Measurements from ENCODE around the gene ABTB2. TPM values are rescaled to one million over a fixed set of nuclear protein-coding genes. Genes with fewer than 3 reads are reported as not detected.

Gene ABTB2
- total RNA-seq, 1 experiment from 2014 or later = 5.5 TPM

DNA sequence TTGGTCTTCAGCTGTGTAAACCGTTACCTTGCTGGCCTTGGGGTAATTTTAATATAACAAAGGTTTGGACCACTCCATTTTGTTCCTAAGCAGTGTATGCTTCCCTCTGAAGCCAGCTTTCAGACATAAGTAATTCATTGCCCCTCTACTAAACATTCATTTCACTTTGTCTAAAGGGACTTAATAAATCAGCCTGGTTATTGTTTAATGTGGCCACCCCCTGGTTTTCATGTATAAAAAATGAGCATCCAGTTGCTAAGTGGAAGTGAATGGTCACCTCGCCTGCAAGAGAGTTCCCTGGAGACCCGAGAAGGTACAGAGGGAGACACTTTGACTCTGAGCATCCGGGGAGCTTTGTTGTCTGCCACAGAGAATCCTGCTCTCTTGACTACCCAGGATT is 3.9 kb downstream of the ABTB2 start:
- no peak overlapping the region for H2AFZ ChIP-seq (ENCODE audit: low read length)
- no peak overlapping the region for H4K8ac ChIP-seq (replicated peaks; ENCODE audit: insufficient read length, low read depth, low read length)
- peaks cover 22% of the 10 kb centered on the region for H3K23me2 ChIP-seq (ENCODE audit: insufficient read length, low read depth, low read length, poor library complexity, severe bottlenecking)
- no peak for DNase-seq
- no peaks in the 10 kb centered on the region for H3K36me3 Mint-ChIP-seq (ENCODE audit: insufficient read depth in 1 of 3, low read depth in 3 of 3)
- TF ChIP-seq, protein P1, sequence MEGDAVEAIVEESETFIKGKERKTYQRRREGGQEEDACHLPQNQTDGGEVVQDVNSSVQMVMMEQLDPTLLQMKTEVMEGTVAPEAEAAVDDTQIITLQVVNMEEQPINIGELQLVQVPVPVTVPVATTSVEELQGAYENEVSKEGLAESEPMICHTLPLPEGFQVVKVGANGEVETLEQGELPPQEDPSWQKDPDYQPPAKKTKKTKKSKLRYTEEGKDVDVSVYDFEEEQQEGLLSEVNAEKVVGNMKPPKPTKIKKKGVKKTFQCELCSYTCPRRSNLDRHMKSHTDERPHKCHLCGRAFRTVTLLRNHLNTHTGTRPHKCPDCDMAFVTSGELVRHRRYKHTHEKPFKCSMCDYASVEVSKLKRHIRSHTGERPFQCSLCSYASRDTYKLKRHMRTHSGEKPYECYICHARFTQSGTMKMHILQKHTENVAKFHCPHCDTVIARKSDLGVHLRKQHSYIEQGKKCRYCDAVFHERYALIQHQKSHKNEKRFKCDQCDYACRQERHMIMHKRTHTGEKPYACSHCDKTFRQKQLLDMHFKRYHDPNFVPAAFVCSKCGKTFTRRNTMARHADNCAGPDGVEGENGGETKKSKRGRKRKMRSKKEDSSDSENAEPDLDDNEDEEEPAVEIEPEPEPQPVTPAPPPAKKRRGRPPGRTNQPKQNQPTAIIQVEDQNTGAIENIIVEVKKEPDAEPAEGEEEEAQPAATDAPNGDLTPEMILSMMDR (conservative IDR thresholded peaks at IDR 0.05) = no peak
- no peak overlapping the region for H2AK5ac ChIP-seq (ENCODE audit: insufficient read length, low read length)
- H2BK120ac ChIP-seq (ENCODE audit: low read depth, low read length, poor library complexity, severe bottlenecking) = no peak overlapping the region
- no peak overlapping the region for H3K18ac ChIP-seq (ENCODE audit: insufficient read length, low read depth, low read length)
- H3K9me3 ChIP-seq (ENCODE audit: control insufficient read depth, low read depth, low read length) = no peaks in the 10 kb centered on the region
- H2BK12ac ChIP-seq (ENCODE audit: insufficient read length, low read depth, low read length) = no peak overlapping the region
- no peak overlapping the region for H4K5ac ChIP-seq (ENCODE audit: insufficient read length, low read depth, low read length)
- no peak overlapping the region for H3K14ac ChIP-seq (ENCODE audit: insufficient read depth, low read length)
- H3K9me3 Mint-ChIP-seq = no peaks in the 10 kb centered on the region
- H3K56ac ChIP-seq (ENCODE audit: insufficient read length, low read depth, low read length) = no peak overlapping the region
- H3K4ac ChIP-seq (ENCODE audit: low read depth, low read length) = no peak overlapping the region
- H2BK20ac ChIP-seq (ENCODE audit: low read depth, low read length, poor library complexity, severe bottlenecking) = no peak overlapping the region
- H2BK15ac ChIP-seq (ENCODE audit: low read depth, low read length) = no peak overlapping the region
- H3K4me3 Mint-ChIP-seq = no peak overlapping the region
- no peak overlapping the region for H4K91ac ChIP-seq (ENCODE audit: insufficient read length, low read depth, low read length)
- H3K27me3 Mint-ChIP-seq (ENCODE audit: low read depth) = peaks cover 32% of the 10 kb centered on the region
- H3K9ac ChIP-seq (ENCODE audit: extremely low read depth, insufficient read length, low read length) = no peak overlapping the region
- no peak overlapping the region for H2BK5ac ChIP-seq (ENCODE audit: insufficient read length, low read length)
- 0 out of 2 replicates have a peak, but pooled peaks cover 2% of the 10 kb centered on the region for H3K79me2 ChIP-seq (ENCODE audit: insufficient read depth, low read length)
- H3T11ph ChIP-seq (ENCODE audit: low read length) = no peak overlapping the region
- peaks cover 2% of the 10 kb centered on the region; the same call in 1 of the 2 replicates for H3K4me1 ChIP-seq (ENCODE audit: insufficient read depth, low read length)
- H3K27me3 ChIP-seq (ENCODE audit: insufficient read depth, low read length) = peaks cover 13% of the 10 kb centered on the region; the same call in 1 of the 2 replicates
- H3K23ac ChIP-seq (ENCODE audit: insufficient read length, low read depth, low read length) = no peak overlapping the region
- no peaks in the 10 kb centered on the region for H4K20me1 ChIP-seq (ENCODE audit: control insufficient read depth, insufficient read depth, insufficient read length)
- H3K4me2 ChIP-seq (ENCODE audit: insufficient read depth, insufficient read length, low read length) = no peak overlapping the region
- WGBS (ENCODE audit: extremely low coverage, insufficient read length, low lambda C conversion rate) = no CpG with 5 or more reads among the region's 4 CpGs
- no peak overlapping the region for H3K27ac ChIP-seq (ENCODE audit: insufficient read length, low read depth, low read length)
- H3K27ac Mint-ChIP-seq = no peak overlapping the region
- no peaks in the 10 kb centered on the region for H3K79me1 ChIP-seq (ENCODE audit: insufficient read depth, low read depth, low read length, poor library complexity, severe bottlenecking)
- peaks cover 16 to 25% of the 10 kb centered on the region in 2 experiments for H3K4me1 Mint-ChIP-seq
